ENCODE data around the gene TXLNG.

TXLNG gene

DNA sequence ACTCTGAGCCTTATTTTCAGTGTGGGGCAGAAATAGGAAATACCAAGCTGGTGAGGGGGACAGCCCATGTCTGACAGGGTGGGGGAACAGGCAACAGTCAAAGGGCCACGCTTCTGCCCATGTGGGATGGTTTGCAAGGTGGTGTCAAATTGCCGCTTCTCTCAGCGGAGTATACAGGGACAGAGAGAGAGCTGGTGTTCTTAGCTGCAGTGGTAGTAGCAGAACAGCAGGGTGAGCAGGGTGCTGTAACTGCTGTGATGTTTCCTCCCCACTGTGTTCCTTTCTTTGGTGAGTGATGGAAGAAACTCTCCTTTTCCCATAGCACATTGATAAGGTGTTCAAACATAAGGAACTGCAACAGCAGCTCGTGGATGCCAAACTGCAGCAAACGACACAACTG is 46.0 kb downstream of the TXLNG start:
- no peak for TF ChIP-seq CTCF (IDR thresholded peaks at IDR 0.05; ENCODE audit: extremely low read depth, insufficient read depth, missing control alignments)
- no peak for DNase-seq (ENCODE audit: low spot score)
- in situ Hi-C loops (cut with MboI; ENCODE audit: low pct_unique_long_range_greater_than_20kb, low sequenced_read_pairs, unreplicated experiment), result no loop called here

DNA sequence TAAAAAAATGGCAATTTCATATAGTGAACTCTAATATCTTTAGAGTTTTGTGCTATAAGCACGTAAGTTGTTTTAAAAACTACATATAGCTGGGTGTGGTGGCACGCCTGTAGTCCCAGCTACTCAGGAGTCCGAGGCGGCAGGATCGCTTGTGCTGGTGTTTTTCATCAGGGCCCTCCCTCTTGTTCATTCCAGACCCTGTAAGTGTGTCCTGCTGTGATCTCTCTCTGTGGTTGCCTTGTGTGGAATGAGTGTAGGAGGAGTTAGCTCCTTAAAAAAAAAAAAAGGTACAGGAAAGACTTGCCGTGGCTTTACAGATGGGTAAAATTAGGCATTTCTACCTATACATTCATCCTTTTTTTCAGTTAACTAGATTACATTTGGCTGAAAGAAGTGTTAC is 48.5 kb downstream of the TXLNG start:
- TF ChIP-seq CTCF (IDR thresholded peaks at IDR 0.05; ENCODE audit: extremely low read depth, insufficient read depth, missing control alignments), result no peak
- DNase-seq (ENCODE audit: low spot score), result no peak
- in situ Hi-C loops (cut with MboI; ENCODE audit: low pct_unique_long_range_greater_than_20kb, low sequenced_read_pairs, unreplicated experiment), result no loop called here

- in situ Hi-C loops (cut with MboI; ENCODE audit: low pct_unique_long_range_greater_than_20kb, low sequenced_read_pairs, unreplicated experiment), result no loop called here
- TF ChIP-seq CTCF (IDR thresholded peaks at IDR 0.05; ENCODE audit: extremely low read depth, insufficient read depth, missing control alignments), result no peak
- DNase-seq (ENCODE audit: low spot score), result no peak
Measured at GRCh38 chrX:16836371-16836770, 50.1 kb downstream of the TXLNG start.

GRCh38 chrX:16838202-16839066 is 52.2 kb downstream of the TXLNG start:
- no peak for TF ChIP-seq CTCF (IDR thresholded peaks at IDR 0.05; ENCODE audit: extremely low read depth, insufficient read depth, missing control alignments)
- in situ Hi-C loops (cut with MboI; ENCODE audit: low pct_unique_long_range_greater_than_20kb, low sequenced_read_pairs, unreplicated experiment), result no loop called here
- DNase-seq (ENCODE audit: low spot score), result no peak

GRCh38 chrX:16839219-16839851 is 53.1 kb downstream of the TXLNG start:
- DNase-seq (ENCODE audit: low spot score), result no peak
- no peak for TF ChIP-seq CTCF (IDR thresholded peaks at IDR 0.05; ENCODE audit: extremely low read depth, insufficient read depth, missing control alignments)
- in situ Hi-C loops (cut with MboI; ENCODE audit: low pct_unique_long_range_greater_than_20kb, low sequenced_read_pairs, unreplicated experiment), result no loop called here

DNA sequence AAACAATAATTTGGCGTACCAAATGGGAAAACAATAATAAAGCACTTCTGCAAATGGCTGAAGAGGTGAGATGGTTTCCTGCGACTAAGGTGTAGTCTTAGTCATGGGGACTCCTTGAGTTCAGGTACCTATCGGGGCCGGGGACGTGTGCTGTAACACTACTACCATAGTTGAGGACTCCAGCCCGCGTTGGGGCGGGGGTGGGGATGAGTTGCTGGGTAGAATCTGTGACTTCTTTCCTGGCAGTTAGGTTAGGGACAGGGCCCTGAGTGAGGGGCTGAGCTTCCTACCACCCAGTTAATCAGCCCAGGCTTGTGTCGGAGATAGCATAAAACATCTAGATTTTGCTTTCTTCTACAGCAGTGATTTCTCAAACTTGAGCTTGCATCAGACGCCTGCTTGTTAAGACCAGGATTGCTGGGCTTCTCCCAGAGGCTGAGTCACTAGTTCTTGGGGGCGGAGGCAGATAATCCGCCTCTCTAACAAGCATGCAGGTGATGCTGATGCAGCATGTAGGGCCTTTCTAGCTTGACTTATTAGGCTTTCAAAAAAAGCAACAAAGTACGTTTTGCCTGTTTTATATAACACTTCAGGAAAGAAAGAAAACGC is 53.7 kb downstream of the TXLNG start:
- DNase-seq (ENCODE audit: low spot score), result no peak
- TF ChIP-seq CTCF (IDR thresholded peaks at IDR 0.05; ENCODE audit: extremely low read depth, insufficient read depth, missing control alignments), result no peak
- in situ Hi-C loops (cut with MboI; ENCODE audit: low pct_unique_long_range_greater_than_20kb, low sequenced_read_pairs, unreplicated experiment), result no loop called here

Measured in GM13977 (cell line).